ENCODE results near the gene C2orf68.

DNA sequence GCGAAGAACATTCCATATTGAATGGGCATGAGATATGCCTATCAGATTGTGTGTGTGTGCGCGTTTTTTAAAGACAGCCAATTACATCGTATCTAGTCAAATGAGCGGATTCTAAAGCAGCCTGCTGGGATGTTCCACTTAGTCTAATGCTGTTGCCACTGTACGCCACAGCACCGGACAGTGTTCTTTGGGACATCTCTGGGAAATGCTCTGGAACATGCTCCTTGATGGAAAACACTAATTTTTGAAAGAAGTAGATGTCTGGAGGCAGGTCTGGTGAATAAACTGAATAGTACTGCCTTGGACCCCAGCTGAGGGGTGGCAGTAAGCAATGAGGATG lies 5.8 kb downstream of the C2orf68 start:
- TF ChIP-seq, protein P1, sequence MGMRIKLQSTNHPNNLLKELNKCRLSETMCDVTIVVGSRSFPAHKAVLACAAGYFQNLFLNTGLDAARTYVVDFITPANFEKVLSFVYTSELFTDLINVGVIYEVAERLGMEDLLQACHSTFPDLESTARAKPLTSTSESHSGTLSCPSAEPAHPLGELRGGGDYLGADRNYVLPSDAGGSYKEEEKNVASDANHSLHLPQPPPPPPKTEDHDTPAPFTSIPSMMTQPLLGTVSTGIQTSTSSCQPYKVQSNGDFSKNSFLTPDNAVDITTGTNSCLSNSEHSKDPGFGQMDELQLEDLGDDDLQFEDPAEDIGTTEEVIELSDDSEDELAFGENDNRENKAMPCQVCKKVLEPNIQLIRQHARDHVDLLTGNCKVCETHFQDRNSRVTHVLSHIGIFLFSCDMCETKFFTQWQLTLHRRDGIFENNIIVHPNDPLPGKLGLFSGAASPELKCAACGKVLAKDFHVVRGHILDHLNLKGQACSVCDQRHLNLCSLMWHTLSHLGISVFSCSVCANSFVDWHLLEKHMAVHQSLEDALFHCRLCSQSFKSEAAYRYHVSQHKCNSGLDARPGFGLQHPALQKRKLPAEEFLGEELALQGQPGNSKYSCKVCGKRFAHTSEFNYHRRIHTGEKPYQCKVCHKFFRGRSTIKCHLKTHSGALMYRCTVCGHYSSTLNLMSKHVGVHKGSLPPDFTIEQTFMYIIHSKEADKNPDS (CRISPR knock-in tag; IDR thresholded peaks at IDR 0.05) = no peak
- no peak for TF ChIP-seq FOSL2 (CRISPR knock-in tag; IDR thresholded peaks at IDR 0.05)
- no peak for TF ChIP-seq SIX1 (CRISPR knock-in tag; IDR thresholded peaks at IDR 0.05; ENCODE audit: borderline replicate concordance)
- TF ChIP-seq ZNF274 (CRISPR knock-in tag; IDR thresholded peaks at IDR 0.05) = no peak
- TF ChIP-seq EZH2 (conservative IDR thresholded peaks at IDR 0.05; ENCODE audit: low read depth, low read length) = no peak
- TF ChIP-seq ELF1 (CRISPR knock-in tag; IDR thresholded peaks at IDR 0.05) = no peak
